Mucosa of rectum (tissue), 2 donors: ENCODE data around the gene FDX1.

Experiments
- H3K27ac ChIP-seq, 2 donors: one replicate each; pipeline ENCODE4 v1.7.0; 2013; ENCODE audit warnings: inconsistent platforms in 2 of 2, low read depth in 2 of 2, low read length in 2 of 2
- H3K27me3 ChIP-seq, 2 donors: one replicate each; pipeline ENCODE4 v1.7.0; 2013; ENCODE audit warnings: low read length in 2 of 2; ENCODE audit not compliant: control insufficient read depth in 2 of 2, insufficient read depth in 2 of 2
- H3K36me3 ChIP-seq, 2 donors: one replicate each; pipeline ENCODE4 v1.7.0; 2013; ENCODE audit warnings: low read length in 2 of 2; ENCODE audit not compliant: control insufficient read depth in 2 of 2, insufficient read depth in 2 of 2
- H3K4me1 ChIP-seq, 2 donors: one replicate each; pipeline ENCODE4 v1.7.0; 2013; ENCODE audit warnings: low read length in 2 of 2, mild to moderate bottlenecking in 1 of 2; ENCODE audit not compliant: control insufficient read depth in 2 of 2, insufficient read depth in 2 of 2
- H3K4me3 ChIP-seq, 2 donors: one replicate each; pipeline ENCODE4 v1.7.0; 2013; ENCODE audit warnings: low read length in 2 of 2
- H3K9ac ChIP-seq, 2 donors: one replicate each; pipeline ENCODE4 v1.7.0; 2013; ENCODE audit warnings: low read length in 2 of 2, low read depth in 1 of 2, mild to moderate bottlenecking in 1 of 2
- H3K9me3 ChIP-seq, 2 donors: one replicate each; pipeline ENCODE4 v1.7.0; 2013; ENCODE audit warnings: low read length in 2 of 2; ENCODE audit not compliant: control insufficient read depth in 2 of 2
- donor health status: healthy.
- donor health status: Normal muscosa, but diverticular disease.

The FDX1 gene

GRCh38 chr11:110479108-110480101, 49.7 kb downstream of the FDX1 start:
- H3K27me3 ChIP-seq, result no peaks in the 10 kb centered on the region
- peak overlapping the region in 1 of 2 donors; percentile 10 for H3K27ac ChIP-seq
- no peak overlapping the region for H3K4me3 ChIP-seq
- H3K36me3 ChIP-seq, result no peaks in the 10 kb centered on the region
- no peaks in the 10 kb centered on the region for H3K4me1 ChIP-seq
- no peak overlapping the region for H3K9ac ChIP-seq
- no peaks in the 10 kb centered on the region for H3K9me3 ChIP-seq

- H3K9me3 ChIP-seq, result no peaks in the 10 kb centered on the region
- H3K36me3 ChIP-seq, result no peaks in the 10 kb centered on the region
- H3K4me1 ChIP-seq, result no peaks in the 10 kb centered on the region
- H3K4me3 ChIP-seq, result no peak overlapping the region
- no peak overlapping the region for H3K27ac ChIP-seq
- no peak overlapping the region for H3K9ac ChIP-seq
- H3K27me3 ChIP-seq, result no peaks in the 10 kb centered on the region
Measured at GRCh38 chr11:110481523-110481922, 51.8 kb downstream of the FDX1 start.

- no peaks in the 10 kb centered on the region for H3K27me3 ChIP-seq
- H3K4me3 ChIP-seq, result no peak overlapping the region
- no peaks in the 10 kb centered on the region for H3K9me3 ChIP-seq
- no peak overlapping the region for H3K27ac ChIP-seq
- no peaks in the 10 kb centered on the region for H3K4me1 ChIP-seq
- H3K36me3 ChIP-seq, result no peaks in the 10 kb centered on the region
- no peak overlapping the region for H3K9ac ChIP-seq
Measured at GRCh38 chr11:110486156-110486555, 56.4 kb downstream of the FDX1 start.

DNA sequence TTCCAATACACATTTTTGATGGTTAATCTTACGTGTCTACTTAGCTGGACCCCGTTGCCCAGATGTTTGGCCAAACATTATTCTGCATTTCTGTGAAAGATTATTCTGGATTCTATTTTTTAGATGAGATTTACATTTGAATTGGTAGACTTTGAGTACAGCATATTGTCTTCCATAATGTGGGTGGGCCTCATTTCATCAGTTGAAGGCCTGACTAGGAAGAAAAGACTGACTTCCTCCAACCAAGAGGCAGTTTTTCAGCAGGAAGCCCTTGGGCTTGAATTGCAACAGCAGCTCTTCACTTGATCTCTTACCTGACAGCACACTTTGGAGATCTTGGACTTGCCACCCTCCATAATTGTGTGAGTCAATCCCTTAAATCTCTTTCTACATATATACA, 58.7 kb downstream of the FDX1 start:
- no peaks in the 10 kb centered on the region for H3K4me1 ChIP-seq
- H3K27me3 ChIP-seq, result no peaks in the 10 kb centered on the region
- no peaks in the 10 kb centered on the region for H3K36me3 ChIP-seq
- H3K9me3 ChIP-seq, result no peaks in the 10 kb centered on the region
- no peak overlapping the region for H3K27ac ChIP-seq
- H3K9ac ChIP-seq, result no peak overlapping the region
- no peak overlapping the region for H3K4me3 ChIP-seq

DNA sequence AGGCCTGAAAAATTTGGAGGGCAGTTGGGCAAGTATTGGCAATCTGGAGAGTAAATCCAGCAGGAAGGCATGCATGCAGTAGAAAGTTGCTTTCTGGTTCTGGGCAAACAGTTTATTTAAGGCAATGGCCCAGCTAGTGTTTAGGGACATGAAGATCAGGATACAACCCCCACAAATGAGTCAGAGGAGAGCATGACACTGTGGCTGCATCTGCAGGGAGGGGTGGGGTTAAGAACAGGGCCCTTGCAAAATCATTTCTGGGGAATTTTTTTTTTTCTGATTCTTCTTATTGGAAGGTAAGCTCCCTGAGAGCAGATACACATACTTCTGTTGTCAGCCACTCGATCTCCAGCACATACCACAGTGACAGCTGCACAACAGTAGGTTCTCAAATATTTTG, 61.1 kb downstream of the FDX1 start:
- no peak overlapping the region for H3K4me3 ChIP-seq
- no peaks in the 10 kb centered on the region for H3K4me1 ChIP-seq
- H3K36me3 ChIP-seq, result no peaks in the 10 kb centered on the region
- H3K27me3 ChIP-seq, result no peaks in the 10 kb centered on the region
- no peaks in the 10 kb centered on the region for H3K9me3 ChIP-seq
- H3K9ac ChIP-seq, result no peak overlapping the region
- no peak overlapping the region for H3K27ac ChIP-seq

- no peaks in the 10 kb centered on the region for H3K9me3 ChIP-seq
- H3K27me3 ChIP-seq, result no peaks in the 10 kb centered on the region
- H3K4me1 ChIP-seq, result no peaks in the 10 kb centered on the region
- H3K36me3 ChIP-seq, result no peaks in the 10 kb centered on the region
- H3K4me3 ChIP-seq, result no peak overlapping the region
- H3K9ac ChIP-seq, result no peak overlapping the region
- H3K27ac ChIP-seq, result no peak overlapping the region
Measured at GRCh38 chr11:110491577-110492320, 62.0 kb downstream of the FDX1 start.

- Histone ChIP-seq H3K9me3 (no peaks in the 10 kb centered on the region), H3K27ac (no peak overlapping the region), H3K4me1 (no peaks in the 10 kb centered on the region), H3K9ac (no peak overlapping the region), H3K27me3 (no peaks in the 10 kb centered on the region), H3K36me3 (no peaks in the 10 kb centered on the region), H3K4me3 (no peak overlapping the region)
Measured at GRCh38 chr11:110492321-110492685, 62.6 kb downstream of the FDX1 start.

DNA sequence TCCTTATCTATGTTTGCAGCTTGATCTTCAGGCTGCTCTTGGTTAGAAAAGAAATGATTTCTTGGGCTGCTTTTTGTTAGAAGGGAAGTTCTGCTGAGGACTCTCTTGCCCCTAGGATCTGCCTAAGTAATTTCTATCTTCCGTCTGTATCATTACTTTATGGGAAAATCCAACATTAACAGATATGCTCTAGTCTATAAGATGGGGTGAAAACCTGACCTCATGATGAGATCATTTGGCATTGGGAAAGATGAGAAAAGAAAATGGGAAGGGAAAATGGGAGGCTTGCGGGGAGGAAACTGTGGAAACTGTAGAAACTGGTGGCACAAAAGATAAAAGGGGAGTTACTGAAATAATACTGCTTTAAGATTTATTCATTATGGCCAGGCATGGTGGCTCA, 63.6 kb downstream of the FDX1 start:
- H3K9ac ChIP-seq, result no peak overlapping the region
- H3K4me3 ChIP-seq, result no peak overlapping the region
- H3K36me3 ChIP-seq, result no peaks in the 10 kb centered on the region
- H3K27ac ChIP-seq, result no peak overlapping the region
- no peaks in the 10 kb centered on the region for H3K4me1 ChIP-seq
- no peaks in the 10 kb centered on the region for H3K27me3 ChIP-seq
- no peaks in the 10 kb centered on the region for H3K9me3 ChIP-seq

DNA sequence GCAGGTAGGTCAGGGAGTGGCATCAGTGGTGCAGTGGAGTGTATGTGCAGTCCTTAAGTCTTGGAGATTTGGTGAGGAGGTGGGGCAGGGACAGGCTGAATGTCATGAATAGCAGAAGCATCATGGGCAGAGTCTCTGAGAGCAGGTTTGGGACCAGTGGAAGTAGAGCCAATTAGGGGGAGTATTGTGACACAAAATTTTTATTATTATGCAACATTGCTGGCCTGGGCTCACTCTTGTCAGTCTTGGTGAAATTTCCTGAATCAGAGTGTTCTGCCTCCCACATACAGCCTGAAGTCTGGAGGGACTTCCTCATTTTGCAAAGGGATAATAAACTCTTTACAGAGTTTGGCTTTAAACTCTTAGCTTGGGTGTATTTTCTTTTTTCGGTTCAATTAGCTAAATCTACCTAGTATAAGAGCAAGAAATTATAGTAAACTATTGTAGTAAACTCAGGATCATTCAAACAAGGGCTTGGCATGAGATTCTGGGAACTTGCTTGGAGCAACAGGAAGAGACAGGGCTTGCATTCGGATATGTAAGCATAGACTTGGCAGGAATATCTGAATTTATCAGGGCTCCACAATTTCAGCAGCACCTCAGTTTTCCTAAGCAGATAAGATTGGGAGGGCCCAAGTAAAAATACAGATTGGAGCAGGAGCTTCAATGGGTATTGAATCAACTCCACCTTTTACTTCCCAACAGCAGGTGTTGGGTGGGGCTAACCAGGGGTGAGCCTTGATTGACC, 67.7 kb downstream of the FDX1 start:
- no peaks in the 10 kb centered on the region for H3K9me3 ChIP-seq
- no peaks in the 10 kb centered on the region for H3K27me3 ChIP-seq
- no peaks in the 10 kb centered on the region for H3K4me1 ChIP-seq
- no peaks in the 10 kb centered on the region for H3K36me3 ChIP-seq
- H3K27ac ChIP-seq, result no peak overlapping the region
- H3K4me3 ChIP-seq, result no peak overlapping the region
- no peak overlapping the region for H3K9ac ChIP-seq

DNA sequence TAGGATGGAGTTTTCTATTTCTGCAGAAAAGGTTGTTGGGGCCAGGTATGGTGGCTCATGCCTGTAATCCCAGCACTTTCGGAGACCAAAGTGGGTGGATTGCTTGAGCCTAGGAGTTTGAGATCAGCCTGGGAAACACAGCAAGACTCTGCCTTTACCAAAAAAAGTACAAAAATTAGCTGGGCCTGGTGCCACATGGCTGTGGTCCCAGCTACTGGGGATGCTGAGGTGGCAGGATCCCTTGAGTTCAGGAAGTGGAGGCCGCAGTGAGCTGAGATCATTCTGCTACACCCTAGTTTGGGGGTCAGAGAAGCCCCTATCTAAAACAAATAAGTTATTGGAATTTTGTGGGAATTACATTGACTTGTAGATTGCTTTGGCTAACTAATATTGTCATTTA, 71.7 kb downstream of the FDX1 start:
- no peak overlapping the region for H3K9ac ChIP-seq
- no peaks in the 10 kb centered on the region for H3K4me1 ChIP-seq
- H3K27me3 ChIP-seq, result no peaks in the 10 kb centered on the region
- H3K36me3 ChIP-seq, result no peaks in the 10 kb centered on the region
- no peaks in the 10 kb centered on the region for H3K9me3 ChIP-seq
- H3K27ac ChIP-seq, result no peak overlapping the region
- H3K4me3 ChIP-seq, result no peak overlapping the region
